KMS-11 (cell line): Measurements from ENCODE around the gene WNT6.

Source experiments
- H2AFZ ChIP-seq: fragments of 200-600 bp; sonication (generic); 2 replicates; pipeline ENCODE4 v1.6.1; 2016; ENCODE audit warnings: antibody characterized with exemption, mixed run types, low read depth
- H3K27ac ChIP-seq: fragments of 200-600 bp; sonication (generic); 2 replicates; pipeline ENCODE4 v1.6.1; 2016; ENCODE audit warnings: mild to moderate bottlenecking, mixed run types
- H3K27me3 ChIP-seq: fragments of 200-600 bp; sonication (generic); 2 replicates; pipeline ENCODE4 v1.6.1; 2017; ENCODE audit warnings: mild to moderate bottlenecking, low read depth, mixed run types, moderate library complexity; ENCODE audit not compliant: insufficient read depth
- H3K36me3 ChIP-seq: fragments of 200-600 bp; sonication (generic); 2 replicates; pipeline ENCODE4 v1.6.1; 2017; ENCODE audit warnings: mild to moderate bottlenecking, mixed run types; ENCODE audit not compliant: insufficient read depth
- H3K4me1 ChIP-seq: fragments of 200-600 bp; sonication (generic); 2 replicates; pipeline ENCODE4 v1.6.1; 2016; ENCODE audit warnings: mild to moderate bottlenecking, low read depth, mixed run types; ENCODE audit not compliant: poor library complexity, severe bottlenecking
- H3K4me2 ChIP-seq: fragments of 200-600 bp; sonication (generic); 2 replicates; pipeline ENCODE4 v1.7.0; 2016; ENCODE audit warnings: mild to moderate bottlenecking, mixed run types
- H3K4me3 ChIP-seq: fragments of 200-600 bp; sonication (generic); IDR thresholded peaks from 2 replicates; pipeline ENCODE4 v1.6.1; 2017; ENCODE audit warnings: low read depth, low read length, mixed read lengths; ENCODE audit not compliant: insufficient read depth
- H3K79me2 ChIP-seq: fragments of 200-600 bp; sonication (generic); 2 replicates; pipeline ENCODE4 v1.6.1; 2016; ENCODE audit warnings: low read depth, mixed run types; ENCODE audit not compliant: insufficient read depth
- H3K9ac ChIP-seq: fragments of 200-600 bp; sonication (generic); 2 replicates; pipeline ENCODE4 v1.6.1; 2016; ENCODE audit warnings: mild to moderate bottlenecking, mixed run types
- H4K20me1 ChIP-seq: fragments of 200-600 bp; sonication (generic); 2 replicates; pipeline ENCODE4 v1.6.1; 2016; ENCODE audit warnings: mild to moderate bottlenecking, mixed run types; ENCODE audit not compliant: insufficient read depth
- CTCF ChIP-seq: fragments of 200-600 bp; sonication (generic); conservative IDR thresholded peaks from 2 replicates; pipeline ENCODE4 v1.6.1; 2017; ENCODE audit warnings: low read depth, mild to moderate bottlenecking, antibody characterized with exemption, low read length, moderate library complexity, mixed read lengths

The WNT6 gene

GRCh38 chr2:218859556-218859987 is at the start of gene WNT6:
Gene WNT6, plus strand, starts transcription at chr2:218859805. Its CDS starts 233 bp downstream, at chr2:218860038.
- Histone ChIP-seq H3K27me3 (peaks cover 45% of the 10 kb centered on the region), H3K4me2 (no peak within 1 kb of the TSS), H3K9ac (no peak within 1 kb of the TSS), H3K36me3 (no peaks in the 10 kb centered on the region), H3K27ac (no peak within 1 kb of the TSS), H3K79me2 (no peaks in the 10 kb centered on the region), H4K20me1 (no peaks in the 10 kb centered on the region), H3K4me1 (peaks cover 3% of the 10 kb centered on the region), H2AFZ (no peak within 1 kb of the TSS), H3K4me3 (no peak within 1 kb of the TSS)
- TF ChIP-seq CTCF: no peak

- TF ChIP-seq CTCF: no peak
- peaks cover 20% of the 10 kb centered on the region for H3K4me1 ChIP-seq
- no peaks in the 10 kb centered on the region for H3K36me3 ChIP-seq
- no peaks in the 10 kb centered on the region for H3K27me3 ChIP-seq
- no peak overlapping the region for H2AFZ ChIP-seq
- no peak overlapping the region for H3K27ac ChIP-seq
- H4K20me1 ChIP-seq: no peaks in the 10 kb centered on the region
- H3K9ac ChIP-seq: no peak overlapping the region
- no peaks in the 10 kb centered on the region for H3K79me2 ChIP-seq
- H3K4me2 ChIP-seq: no peak overlapping the region
- no peak overlapping the region for H3K4me3 ChIP-seq
Observed at GRCh38 chr2:218810256-218810655, 49.3 kb upstream of the WNT6 start.

DNA sequence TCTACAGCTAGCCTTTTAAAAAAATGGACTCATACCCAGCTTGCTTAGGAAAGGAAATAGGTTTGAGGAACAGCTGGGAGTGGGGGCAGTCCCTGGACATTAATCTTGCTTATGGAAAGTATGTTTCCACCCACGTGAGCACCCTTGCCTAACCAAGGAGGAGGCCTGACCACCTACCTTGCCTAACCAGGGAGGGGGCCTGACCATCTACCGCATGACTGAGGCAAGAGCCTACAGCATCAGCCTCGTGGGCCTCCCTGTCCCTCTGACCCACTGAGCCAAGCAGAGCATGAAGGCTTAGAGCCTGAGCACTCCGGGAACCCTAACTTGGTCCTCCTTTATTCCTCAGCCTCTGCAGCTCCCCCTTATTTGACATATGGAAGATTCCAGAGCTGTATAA is 48.2 kb upstream of the WNT6 start:
- Histone ChIP-seq H3K27me3 (no peaks in the 10 kb centered on the region), H3K4me2 (no peak overlapping the region), H3K9ac (no peak overlapping the region), H2AFZ (no peak overlapping the region), H3K36me3 (no peaks in the 10 kb centered on the region), H3K79me2 (no peaks in the 10 kb centered on the region), H3K4me1 (peaks cover 9% of the 10 kb centered on the region), H3K4me3 (no peak overlapping the region), H3K27ac (no peak overlapping the region), H4K20me1 (no peaks in the 10 kb centered on the region)
- no peak for TF ChIP-seq CTCF

- H2AFZ ChIP-seq: no peak overlapping the region
- no peak overlapping the region for H3K27ac ChIP-seq
- H3K4me3 ChIP-seq: no peak overlapping the region
- H3K4me1 ChIP-seq: no peaks in the 10 kb centered on the region
- H3K79me2 ChIP-seq: no peaks in the 10 kb centered on the region
- H4K20me1 ChIP-seq: no peaks in the 10 kb centered on the region
- no peak overlapping the region for H3K9ac ChIP-seq
- no peaks in the 10 kb centered on the region for H3K36me3 ChIP-seq
- H3K4me2 ChIP-seq: no peak overlapping the region
- H3K27me3 ChIP-seq: no peaks in the 10 kb centered on the region
- TF ChIP-seq CTCF: no peak
Observed at GRCh38 chr2:218812096-218812815, 47.3 kb upstream of the WNT6 start.
